HG02973 (cell line): ENCODE results near the gene CYP2D6.
"Not testable (repeated sequence)": the region's sequence is repeated elsewhere in the genome, so short reads cannot be mapped to it uniquely, and the experiment has no call there.

Source experiments
- ATAC-seq: cut with Tn5 transposase; IDR thresholded peaks from one replicate; pipeline ENCODE4 v1.9.1; 2021; ENCODE audit warnings: moderate library complexity; ENCODE audit not compliant: unreplicated experiment

The CYP2D6 gene

GRCh38 chr22:42135688-42136087, 5.1 kb upstream of the CYP2D6 start:
- ATAC-seq = not testable (repeated sequence)

GRCh38 chr22:42134100-42135020, 3.8 kb upstream of the CYP2D6 start:
- no peak for ATAC-seq

GRCh38 chr22:42132457-42132856, 1.8 kb upstream of the CYP2D6 start:
- ATAC-seq = no peak

- ATAC-seq = no peak
Measured at GRCh38 chr22:42131562-42131961, 952 bp upstream of the CYP2D6 start.

- ATAC-seq = not testable (repeated sequence)
Measured at GRCh38 chr22:42130182-42130581, 428 bp downstream of the CYP2D6 start.

- not testable (repeated sequence) for ATAC-seq
Measured at GRCh38 chr22:42128776-42129694, 1.6 kb downstream of the CYP2D6 start.

- not testable (repeated sequence) for ATAC-seq
Measured at GRCh38 chr22:42128007-42128406, 2.6 kb downstream of the CYP2D6 start.

GRCh38 chr22:42127606-42128005, 3.0 kb downstream of the CYP2D6 start:
- ATAC-seq = no peak

- ATAC-seq = not testable (repeated sequence)
Measured at GRCh38 chr22:42123529-42123928, 7.1 kb downstream of the CYP2D6 start.

GRCh38 chr22:42120231-42121021, 10.2 kb downstream of the CYP2D6 start:
- ATAC-seq = not testable (repeated sequence)

GRCh38 chr22:42116848-42117424, 13.7 kb downstream of the CYP2D6 start:
- no peak for ATAC-seq

GRCh38 chr22:42115420-42115830, 15.2 kb downstream of the CYP2D6 start:
- ATAC-seq = not testable (repeated sequence)

GRCh38 chr22:42114721-42115120, 15.9 kb downstream of the CYP2D6 start:
- no peak for ATAC-seq

GRCh38 chr22:42112793-42113192, 17.8 kb downstream of the CYP2D6 start:
- not testable (repeated sequence) for ATAC-seq

- no peak for ATAC-seq
Measured at GRCh38 chr22:42111798-42112197, 18.8 kb downstream of the CYP2D6 start.

- no peak for ATAC-seq
Measured at GRCh38 chr22:42108848-42109247, 21.8 kb downstream of the CYP2D6 start.

GRCh38 chr22:42104332-42104860, 26.2 kb downstream of the CYP2D6 start:
- ATAC-seq = not testable (repeated sequence)

- no peak for ATAC-seq
Measured at GRCh38 chr22:42101199-42101598, 29.4 kb downstream of the CYP2D6 start.

- ATAC-seq = no peak
Measured at GRCh38 chr22:42091455-42091782, 39.2 kb downstream of the CYP2D6 start.
